SJCRH30 (cell line): ENCODE data around the gene TNIP1. TPM values are rescaled to one million over a fixed set of nuclear protein-coding genes. Genes with fewer than 3 reads are reported as not detected.

Experiments used
- DNase-seq, 2 experiments: peaks; one replicate each; pipeline ENCODE4 v3.0.0-alpha.2; 2015 to 2020
- H3K27ac ChIP-seq: fragments of 250-450 bp; sonication (Bioruptor Pico); 2 replicates; pipeline ENCODE4 v1.5.1; 2020; ENCODE audit warnings: mild to moderate bottlenecking, moderate library complexity
- H3K27me3 ChIP-seq: fragments of 250-450 bp; sonication (Bioruptor Pico); 2 replicates; pipeline ENCODE4 v1.5.1; 2020; ENCODE audit warnings: mild to moderate bottlenecking, moderate library complexity
- H3K36me3 ChIP-seq: fragments of 250-450 bp; sonication (Bioruptor Pico); 2 replicates; pipeline ENCODE4 v1.5.1; 2020; ENCODE audit warnings: mild to moderate bottlenecking, moderate library complexity
- H3K4me1 ChIP-seq: fragments of 250-450 bp; sonication (Bioruptor Pico); 2 replicates; pipeline ENCODE4 v1.5.1; 2020; ENCODE audit warnings: mild to moderate bottlenecking, moderate library complexity
- H3K4me3 ChIP-seq: fragments of 250-450 bp; sonication (Bioruptor Pico); 2 replicates; pipeline ENCODE4 v1.5.1; 2020; ENCODE audit warnings: mild to moderate bottlenecking, moderate library complexity
- H3K9me3 ChIP-seq: fragments of 250-450 bp; sonication (Bioruptor Pico); replicated peaks from 2 replicates; pipeline ENCODE4 v1.5.1; 2020; ENCODE audit warnings: mild to moderate bottlenecking, moderate library complexity
- total RNA-seq: library from RNA; depleted of rRNA; stranded (reverse); fragments of >200 nt; shearing (Covaris generic); gene quantifications from 2 replicates; pipeline ENCODE4 v1.2.3, GENCODE V29; 2014

Gene TNIP1
- total RNA-seq, 1 experiment from 2014 or later: 56.3 TPM

DNA sequence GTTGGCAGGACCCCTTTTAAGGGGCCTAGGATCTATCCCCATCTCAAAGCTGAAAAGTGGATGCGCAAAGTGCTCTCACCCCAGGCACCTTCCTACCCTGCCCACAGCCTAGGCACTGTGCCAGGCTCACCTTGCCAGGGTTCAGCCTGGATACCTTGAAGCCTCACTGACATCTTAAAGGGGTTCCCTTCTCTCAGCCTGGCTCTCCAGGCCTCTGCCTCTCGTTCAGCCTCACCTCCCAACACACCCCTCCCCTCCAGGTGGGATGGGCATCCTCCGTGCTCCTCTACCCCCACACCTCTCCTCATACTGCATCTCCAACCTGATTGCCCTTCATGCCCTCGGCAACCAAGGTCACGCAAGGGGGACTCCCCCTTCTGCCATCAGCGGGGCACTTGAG, 25.5 kb downstream of the TNIP1 start:
- no peak for DNase-seq
- peaks cover 4% of the 10 kb centered on the region; the same call in 1 of the 2 replicates for H3K4me1 ChIP-seq
- no peaks in the 10 kb centered on the region for H3K27me3 ChIP-seq
- H3K9me3 ChIP-seq: no peaks in the 10 kb centered on the region
- H3K4me3 ChIP-seq: no peak overlapping the region
- peaks cover 19% of the 10 kb centered on the region for H3K36me3 ChIP-seq
- H3K27ac ChIP-seq: no peak overlapping the region

DNA sequence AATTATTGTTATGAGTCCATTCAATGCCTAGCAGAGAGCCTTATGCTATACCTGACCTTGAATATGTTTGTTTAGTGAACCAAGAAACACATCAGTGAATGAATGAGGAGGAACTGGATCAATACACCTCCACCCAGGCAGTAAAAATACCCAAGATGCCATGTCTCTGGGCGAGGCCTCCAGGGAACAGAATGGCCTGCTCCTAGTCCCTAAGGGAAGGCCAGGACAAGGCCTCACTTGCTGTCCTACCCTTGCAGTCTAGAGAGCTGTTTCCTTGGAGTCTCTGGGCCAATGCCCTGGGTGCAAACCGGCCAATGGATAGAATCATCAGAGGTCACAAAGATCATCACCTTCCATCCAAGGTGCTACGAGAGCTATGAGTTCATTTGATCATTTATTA, 26.1 kb downstream of the TNIP1 start:
- H3K36me3 ChIP-seq: peaks cover 19% of the 10 kb centered on the region
- no peak for DNase-seq
- no peaks in the 10 kb centered on the region for H3K4me1 ChIP-seq
- no peaks in the 10 kb centered on the region for H3K9me3 ChIP-seq
- no peaks in the 10 kb centered on the region for H3K27me3 ChIP-seq
- H3K4me3 ChIP-seq: no peak overlapping the region
- H3K27ac ChIP-seq: no peak overlapping the region

DNA sequence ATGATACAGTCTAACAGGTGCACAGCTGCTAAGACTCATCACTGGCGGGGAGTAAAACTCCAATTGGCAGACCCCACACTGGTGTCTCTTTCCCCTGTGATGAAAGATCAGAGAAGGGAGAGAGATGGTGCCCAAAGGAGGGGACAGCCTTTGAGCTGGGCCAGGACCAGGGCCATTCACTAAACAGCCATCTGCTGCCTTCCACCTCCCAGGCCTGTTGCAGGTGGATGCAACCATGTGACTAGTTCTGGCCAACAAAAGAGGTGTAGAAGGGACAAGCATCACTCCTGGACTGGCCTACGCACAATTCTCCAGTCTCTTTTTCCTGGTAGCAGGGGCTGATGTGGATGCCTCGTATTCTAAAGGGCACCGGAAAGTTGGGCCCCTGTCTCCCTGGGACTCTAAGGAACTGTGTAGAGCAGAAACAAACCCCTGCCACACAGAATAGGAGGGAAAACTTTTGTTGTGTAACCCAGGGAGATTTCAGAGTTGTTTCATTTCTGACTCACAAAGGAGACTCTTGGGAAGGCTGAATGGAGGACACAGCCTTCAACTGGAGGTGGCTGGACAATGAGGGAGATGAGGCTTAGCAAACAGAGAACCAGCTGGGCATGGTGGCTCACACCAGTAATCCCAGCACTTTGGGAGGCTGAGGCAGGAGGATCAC, 26.9 kb downstream of the TNIP1 start:
- H3K4me3 ChIP-seq: no peak overlapping the region
- H3K27ac ChIP-seq: no peak overlapping the region
- no peak for DNase-seq
- peaks cover 17% of the 10 kb centered on the region for H3K36me3 ChIP-seq
- H3K27me3 ChIP-seq: no peaks in the 10 kb centered on the region
- H3K4me1 ChIP-seq: no peaks in the 10 kb centered on the region
- no peaks in the 10 kb centered on the region for H3K9me3 ChIP-seq

DNA sequence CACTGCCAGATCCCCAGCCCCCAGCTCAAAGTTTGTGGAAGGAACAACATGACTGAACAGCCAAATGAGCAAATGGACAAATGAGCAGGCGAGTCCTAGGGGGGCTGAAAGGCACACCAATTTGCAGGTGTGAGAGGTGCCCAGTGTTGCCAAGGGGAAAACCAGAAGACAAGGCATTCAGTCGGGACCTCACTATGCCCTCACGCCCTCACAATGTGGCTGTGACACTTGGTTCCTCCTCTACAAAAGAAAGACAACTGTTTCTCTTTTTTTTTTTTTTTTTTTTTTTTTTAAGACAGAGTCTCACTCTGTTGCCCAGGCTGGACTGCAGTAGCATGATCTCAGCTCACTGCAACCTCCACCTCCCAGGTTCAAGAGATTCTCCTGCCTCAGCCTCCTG, 28.0 kb downstream of the TNIP1 start:
- Histone ChIP-seq H3K9me3 (no peaks in the 10 kb centered on the region), H3K27ac (no peak overlapping the region), H3K36me3 (peaks cover 25% of the 10 kb centered on the region), H3K4me1 (no peaks in the 10 kb centered on the region), H3K27me3 (no peaks in the 10 kb centered on the region), H3K4me3 (no peak overlapping the region)
- DNase-seq: no peak

DNA sequence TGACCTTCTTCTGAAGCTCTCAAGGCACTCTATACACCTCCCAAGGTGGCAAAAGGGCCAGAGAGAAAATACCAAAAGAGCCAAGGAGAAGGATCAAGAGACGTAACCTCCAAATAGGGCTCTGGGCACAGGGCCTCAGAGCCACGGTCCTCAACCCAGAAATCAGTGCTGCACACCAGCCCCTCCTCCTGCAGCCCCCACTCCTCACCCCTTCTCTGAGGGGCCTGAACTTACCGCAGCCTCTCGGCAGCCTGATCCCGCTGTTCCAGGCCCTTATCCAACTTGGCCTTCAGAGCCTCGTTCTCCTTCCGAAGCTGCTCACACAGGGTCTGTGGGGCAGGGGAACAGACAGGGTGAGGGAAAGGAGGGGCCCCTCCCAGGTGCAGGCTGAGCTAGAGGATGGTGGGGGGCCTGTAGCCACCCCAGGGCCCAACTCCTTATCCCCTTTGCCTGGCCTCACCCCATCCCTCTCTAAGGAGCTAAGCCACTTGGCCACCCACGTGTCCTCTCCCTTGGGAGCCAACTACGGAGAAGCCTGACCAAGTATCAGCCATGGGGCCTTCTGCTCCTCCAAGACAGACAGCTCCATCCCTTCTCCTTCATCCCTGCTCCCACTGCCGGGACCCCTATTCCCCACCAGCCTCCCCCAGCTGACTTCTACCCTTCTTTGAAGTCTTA, 28.8 kb downstream of the TNIP1 start:
- Histone ChIP-seq H3K36me3 (peaks cover 26% of the 10 kb centered on the region), H3K27ac (no peak overlapping the region), H3K9me3 (no peaks in the 10 kb centered on the region), H3K4me3 (no peak overlapping the region), H3K4me1 (no peaks in the 10 kb centered on the region), H3K27me3 (no peaks in the 10 kb centered on the region)
- DNase-seq: no peak

DNA sequence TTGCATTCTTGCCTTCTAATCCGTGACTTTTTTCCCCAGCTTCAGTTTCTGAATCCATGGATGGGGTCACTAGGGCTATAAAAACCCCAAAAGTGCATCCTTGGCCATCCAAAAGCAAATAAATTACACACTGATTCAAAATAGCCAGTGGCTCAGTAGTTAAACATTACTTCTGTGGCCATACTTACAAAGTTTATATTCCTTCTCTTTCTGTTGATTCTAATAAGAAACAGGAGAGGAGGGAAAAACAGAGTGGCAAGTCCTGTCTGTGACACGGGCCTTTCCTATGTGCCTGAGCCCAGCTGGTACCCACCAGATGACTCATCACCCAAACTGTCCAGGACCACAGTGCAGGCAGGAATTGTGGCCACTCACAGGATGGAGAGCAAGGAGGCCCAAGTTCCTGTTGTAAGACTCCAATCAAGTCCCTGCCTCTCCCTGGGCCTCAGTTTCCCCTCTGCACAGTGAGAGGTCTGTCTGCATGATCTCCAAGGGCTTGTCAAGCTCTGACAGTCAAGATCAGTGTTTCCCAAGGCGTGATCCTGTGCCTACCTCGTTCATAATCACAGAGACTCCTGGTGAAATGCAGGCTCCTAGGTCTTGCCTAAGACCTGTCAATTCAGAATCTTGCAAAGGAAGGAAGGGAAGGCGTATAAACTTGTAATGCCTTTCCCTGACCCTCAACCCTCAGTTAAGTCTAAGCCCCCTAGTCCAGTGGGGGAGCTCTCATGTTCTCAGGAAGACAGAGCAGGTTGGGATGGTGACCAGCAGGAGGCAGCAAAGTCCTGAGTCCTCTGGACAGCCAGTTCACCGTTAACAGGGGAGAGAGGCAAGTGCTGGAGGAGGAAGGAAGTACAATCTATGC, 29.5 kb downstream of the TNIP1 start:
- Histone ChIP-seq H3K4me3 (no peak overlapping the region), H3K4me1 (no peaks in the 10 kb centered on the region), H3K36me3 (peaks cover 31% of the 10 kb centered on the region), H3K9me3 (no peaks in the 10 kb centered on the region), H3K27ac (no peak overlapping the region), H3K27me3 (no peaks in the 10 kb centered on the region)
- peak; percentile 73 to 89 for DNase-seq

DNA sequence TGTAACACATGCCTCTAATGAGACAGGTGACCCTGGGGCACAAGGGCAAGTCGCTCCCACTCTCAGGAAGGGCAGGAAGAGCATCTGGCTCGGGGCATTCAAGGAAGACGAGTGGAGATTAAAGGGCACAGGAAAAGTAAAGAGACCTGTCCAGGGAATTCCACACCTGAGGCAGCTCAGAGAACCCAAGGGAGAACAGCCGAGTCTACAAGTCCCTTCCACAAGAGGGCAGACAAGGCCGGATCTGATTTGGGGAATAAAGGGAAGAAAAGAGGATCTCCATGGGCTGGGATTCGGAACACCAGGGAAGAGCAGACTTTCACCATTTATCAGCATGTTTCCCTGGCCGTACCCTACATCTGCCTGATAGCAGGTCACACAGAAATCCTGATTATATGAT, 32.3 kb downstream of the TNIP1 start:
- Histone ChIP-seq H3K27ac (no peak overlapping the region), H3K4me1 (no peaks in the 10 kb centered on the region), H3K27me3 (no peaks in the 10 kb centered on the region), H3K9me3 (no peaks in the 10 kb centered on the region), H3K4me3 (no peak overlapping the region), H3K36me3 (peaks cover 46% of the 10 kb centered on the region)
- DNase-seq: peak in 1 of 2 experiments; percentile 33

DNA sequence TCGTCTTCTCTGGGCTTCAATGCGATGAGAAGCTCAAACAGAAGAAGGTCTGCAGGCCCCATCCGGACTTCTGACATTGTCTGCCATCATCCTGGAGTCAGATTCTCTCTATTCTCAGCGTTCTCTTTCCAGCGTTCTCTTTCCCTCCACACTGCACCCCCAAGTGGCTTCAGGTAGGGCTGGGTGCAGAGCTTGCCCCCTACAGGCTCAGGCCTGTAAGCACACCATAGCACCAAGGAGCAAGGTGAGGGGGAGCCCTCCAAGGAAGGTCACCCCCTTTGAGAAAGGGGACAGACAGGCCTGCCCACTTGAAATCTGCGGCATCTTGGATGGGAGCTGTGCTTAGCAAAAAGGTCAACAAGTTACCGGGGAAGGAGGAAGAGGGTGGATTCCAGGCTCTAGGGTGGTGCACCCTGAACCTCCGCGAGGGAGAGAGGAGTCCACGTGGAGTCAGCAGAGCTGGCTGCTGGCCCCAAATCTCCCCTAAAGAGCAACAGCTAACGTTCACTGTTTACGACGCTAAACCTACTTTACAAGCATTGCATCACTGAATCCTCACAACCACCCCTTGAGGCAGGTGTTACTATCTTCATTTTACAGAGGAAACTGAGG, 32.9 kb downstream of the TNIP1 start:
- no peaks in the 10 kb centered on the region for H3K4me1 ChIP-seq
- no peak overlapping the region for H3K4me3 ChIP-seq
- H3K36me3 ChIP-seq: peaks cover 46% of the 10 kb centered on the region
- DNase-seq: peak in 1 of 2 experiments; percentile 37
- no peaks in the 10 kb centered on the region for H3K27me3 ChIP-seq
- no peaks in the 10 kb centered on the region for H3K9me3 ChIP-seq
- H3K27ac ChIP-seq: no peak overlapping the region

DNA sequence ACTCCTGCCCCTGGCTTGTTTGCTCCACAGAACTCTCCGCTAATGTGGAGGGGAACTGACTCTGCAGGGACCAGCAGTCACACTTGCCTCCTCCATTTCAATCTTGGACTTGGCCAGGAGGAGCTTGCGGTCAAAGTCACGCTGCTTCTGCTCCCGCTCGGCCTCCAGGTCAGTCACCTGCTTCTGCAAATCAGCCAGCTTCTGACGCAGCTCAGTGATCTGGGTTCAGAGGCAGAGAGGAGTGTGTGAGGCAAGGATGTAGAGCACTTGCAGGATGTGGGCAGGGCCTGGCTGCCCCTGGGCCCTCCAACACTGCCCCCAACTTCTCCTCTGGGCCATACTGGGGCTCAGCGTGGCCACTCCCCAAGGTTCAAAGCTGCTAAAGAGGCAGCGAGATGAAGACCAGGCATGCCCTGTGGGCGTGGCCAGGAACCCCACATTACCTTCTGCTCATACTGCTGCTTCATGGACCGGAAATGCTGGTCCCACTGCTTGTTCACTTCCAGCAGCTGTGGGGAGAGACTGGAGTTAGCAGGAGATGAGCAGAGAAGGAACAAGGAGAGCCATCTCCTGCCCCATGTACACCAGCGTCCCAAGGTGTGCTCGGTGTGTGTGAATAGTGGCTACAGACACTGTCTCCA, 38.3 kb downstream of the TNIP1 start:
- no peaks in the 10 kb centered on the region for H3K27me3 ChIP-seq
- DNase-seq: no peak
- H3K4me3 ChIP-seq: no peak overlapping the region
- no peaks in the 10 kb centered on the region for H3K4me1 ChIP-seq
- peaks cover 38% of the 10 kb centered on the region for H3K36me3 ChIP-seq
- H3K9me3 ChIP-seq: no peaks in the 10 kb centered on the region
- H3K27ac ChIP-seq: no peak overlapping the region

DNA sequence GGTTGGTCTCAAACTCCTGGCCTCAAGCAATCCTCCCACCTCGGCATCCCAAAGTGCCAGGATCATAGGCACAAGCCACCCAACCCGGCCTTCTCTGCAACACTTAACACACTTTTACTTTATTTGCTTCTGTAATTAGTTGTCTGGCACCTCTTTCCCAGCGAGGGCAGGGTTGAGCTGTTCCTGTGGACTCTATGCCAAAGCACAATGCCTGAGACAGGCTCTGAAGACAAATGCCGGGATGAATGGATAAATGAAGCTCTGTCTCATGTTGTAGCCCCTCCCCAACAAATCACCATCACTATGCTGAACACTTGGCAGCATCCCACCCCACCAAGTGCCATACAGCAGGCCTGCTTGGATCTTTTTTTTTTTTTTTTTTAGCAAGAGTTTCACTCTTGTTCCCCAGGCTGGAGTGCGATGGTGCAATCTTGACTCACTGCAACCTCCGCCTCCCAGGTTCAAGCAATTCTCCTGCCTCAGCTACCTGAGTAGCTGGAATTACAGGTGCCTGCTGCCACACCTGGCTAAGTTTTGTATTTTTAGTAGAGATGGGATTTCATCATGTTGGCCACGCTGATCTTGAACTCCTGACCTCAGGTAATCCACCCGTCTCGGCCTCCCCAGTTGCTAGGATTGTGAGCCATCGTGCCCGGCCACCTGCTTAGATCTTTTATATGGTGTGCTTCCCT, 39.1 kb downstream of the TNIP1 start:
- H3K4me1 ChIP-seq: no peaks in the 10 kb centered on the region
- no peak for DNase-seq
- no peaks in the 10 kb centered on the region for H3K27me3 ChIP-seq
- H3K4me3 ChIP-seq: no peak overlapping the region
- no peak overlapping the region for H3K27ac ChIP-seq
- no peaks in the 10 kb centered on the region for H3K9me3 ChIP-seq
- peaks cover 37% of the 10 kb centered on the region for H3K36me3 ChIP-seq

DNA sequence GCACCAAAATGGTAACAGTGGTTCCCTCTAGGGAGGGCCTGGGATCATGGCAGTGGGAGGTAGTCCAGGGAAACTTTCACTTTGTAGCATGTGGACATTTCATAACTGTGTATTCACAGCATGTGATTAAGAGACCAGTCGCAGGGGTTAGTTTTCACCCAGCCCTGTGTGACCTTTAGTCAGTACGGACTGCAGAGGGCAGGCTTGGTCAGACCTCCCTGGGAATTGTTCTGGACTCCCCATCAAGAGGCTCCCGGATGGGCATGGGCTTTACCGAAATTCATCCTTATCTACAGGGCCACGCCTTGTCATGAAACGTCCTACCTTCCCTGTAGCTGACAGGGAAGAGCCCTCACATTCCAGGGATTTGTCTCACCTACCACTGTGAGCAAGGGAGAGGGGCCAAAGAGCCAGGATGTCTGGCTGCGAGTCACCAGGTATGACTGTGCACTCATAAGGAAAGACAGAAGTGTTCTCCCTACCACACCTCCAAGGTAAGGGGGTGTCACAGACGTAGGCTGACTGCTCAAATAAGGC, 40.6 kb downstream of the TNIP1 start:
- H3K4me3 ChIP-seq: no peak overlapping the region
- H3K36me3 ChIP-seq: peaks cover 29% of the 10 kb centered on the region; the same call in 1 of the 2 replicates
- H3K27ac ChIP-seq: no peak overlapping the region
- DNase-seq: no peak
- H3K4me1 ChIP-seq: no peaks in the 10 kb centered on the region
- H3K9me3 ChIP-seq: no peaks in the 10 kb centered on the region
- no peaks in the 10 kb centered on the region for H3K27me3 ChIP-seq

DNA sequence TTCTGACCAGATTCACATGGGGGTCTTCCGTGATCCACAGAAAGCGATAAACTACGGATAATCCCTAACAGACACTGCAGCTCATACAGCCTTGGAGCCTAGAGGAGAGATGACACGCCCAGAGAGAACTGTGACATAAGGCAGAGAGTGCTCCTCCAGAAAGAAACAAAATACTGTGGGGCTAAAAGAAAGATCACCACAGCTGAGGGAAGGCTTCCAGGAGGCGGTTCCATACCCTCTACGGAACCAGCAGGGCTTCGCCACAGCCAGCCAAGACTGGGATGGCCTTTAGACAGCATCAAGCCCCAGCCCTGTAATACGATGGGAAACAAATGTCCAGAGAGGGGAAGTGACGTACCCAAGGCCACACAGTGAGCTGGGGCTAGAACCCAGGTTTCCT, 41.2 kb downstream of the TNIP1 start:
- H3K4me1 ChIP-seq: no peaks in the 10 kb centered on the region
- no peak overlapping the region for H3K27ac ChIP-seq

DNA sequence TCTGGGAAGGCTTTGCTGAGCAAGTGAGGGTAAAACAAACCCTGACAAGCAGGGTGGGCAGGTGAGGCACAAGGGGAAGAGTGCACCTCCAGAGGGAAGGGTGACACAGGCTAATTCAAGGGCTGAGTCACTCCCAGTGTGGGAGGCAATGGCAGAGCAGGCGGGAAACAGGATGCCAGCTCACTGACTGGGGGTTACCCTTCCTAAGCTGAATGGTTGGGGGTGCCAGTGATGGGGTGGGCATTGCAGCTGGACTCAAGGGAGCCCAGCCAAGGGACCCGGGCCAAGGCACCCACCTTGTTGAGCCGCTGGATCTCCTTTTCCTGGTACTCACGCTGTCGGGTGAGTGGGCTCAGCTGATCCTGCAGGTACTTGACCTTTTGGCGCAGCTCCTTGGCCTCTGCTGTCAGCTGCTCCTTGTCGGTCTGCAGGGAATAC, 42.0 kb downstream of the TNIP1 start:
- no peaks in the 10 kb centered on the region for H3K27me3 ChIP-seq
- H3K27ac ChIP-seq: no peak overlapping the region
- H3K9me3 ChIP-seq: no peaks in the 10 kb centered on the region
- peaks cover 26% of the 10 kb centered on the region; the same call in 1 of the 2 replicates for H3K36me3 ChIP-seq
- H3K4me1 ChIP-seq: no peaks in the 10 kb centered on the region
- H3K4me3 ChIP-seq: no peak overlapping the region
- no peak for DNase-seq

More for the DNA sequence above, 41.2 kb downstream of the TNIP1 start:
- no peak for DNase-seq
- H3K9me3 ChIP-seq: no peaks in the 10 kb centered on the region
- H3K36me3 ChIP-seq: peaks cover 27% of the 10 kb centered on the region; the same call in 1 of the 2 replicates
- no peak overlapping the region for H3K4me3 ChIP-seq
- H3K27me3 ChIP-seq: no peaks in the 10 kb centered on the region

DNA sequence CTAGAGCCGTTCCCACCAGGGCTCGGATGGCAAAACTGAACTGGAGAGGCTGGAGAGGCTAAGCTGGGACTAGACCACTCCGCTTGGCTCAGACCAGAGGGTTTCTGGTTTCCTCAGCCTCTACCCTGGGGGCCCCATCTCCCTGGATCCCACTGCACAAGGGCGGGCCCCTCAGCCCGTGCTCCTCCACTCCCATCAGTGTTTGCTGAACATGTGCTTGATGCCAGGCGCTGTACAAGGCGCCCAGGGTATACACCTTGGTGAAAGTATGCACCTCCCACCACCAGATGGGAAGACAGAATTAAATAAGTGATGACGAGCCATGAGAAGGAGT, 42.5 kb downstream of the TNIP1 start:
- peaks cover 26% of the 10 kb centered on the region; the same call in 1 of the 2 replicates for H3K36me3 ChIP-seq
- no peak overlapping the region for H3K4me3 ChIP-seq
- H3K4me1 ChIP-seq: no peaks in the 10 kb centered on the region
- H3K9me3 ChIP-seq: no peaks in the 10 kb centered on the region
- H3K27ac ChIP-seq: no peak overlapping the region
- no peaks in the 10 kb centered on the region for H3K27me3 ChIP-seq
- DNase-seq: no peak
